Measurements from ENCODE around the gene FPR2. TPM values are rescaled to one million over a fixed set of nuclear protein-coding genes. Genes with fewer than 3 reads are reported as not detected.

Gene FPR2
- not detected for polyA plus RNA-seq (2013, experiment 1 of 2)
- polyA plus RNA-seq (2013, experiment 2 of 2) = not detected

GRCh38 chr19:51760697-51761356 lies at the start of gene FPR2:
FPR2 (plus strand) TSS chr19:51761180; CDS start chr19:51768659, 7,479 bp downstream.
- Histone ChIP-seq H3K4me3 (ENCODE audit: extremely low read depth, insufficient read depth, low read length, poor library complexity, severe bottlenecking) (no peak within 1 kb of the TSS), H3K9me3 (ENCODE audit: control insufficient read depth, low read length) (peaks cover 10% of the 10 kb centered on the region), H3K36me3 (ENCODE audit: control insufficient read depth, insufficient read depth, low read length) (no peaks in the 10 kb centered on the region), H3K27ac (ENCODE audit: low read depth, low read length, severe bottlenecking) (no peak within 1 kb of the TSS), H3K4me1 (ENCODE audit: control insufficient read depth, insufficient read depth, low read length, poor library complexity, severe bottlenecking) (no peaks in the 10 kb centered on the region)
- 70 to 91% methylated on average over 2 to 5 of the region's 8 CpGs for WGBS, 2 experiments (ENCODE audit: insufficient coverage in 2 of 2)

- H3K4me3 ChIP-seq (ENCODE audit: extremely low read depth, insufficient read depth, low read length, poor library complexity, severe bottlenecking) = no peak overlapping the region
- no peaks in the 10 kb centered on the region for H3K4me1 ChIP-seq (ENCODE audit: control insufficient read depth, insufficient read depth, low read length, poor library complexity, severe bottlenecking)
- H3K9me3 ChIP-seq (ENCODE audit: control insufficient read depth, low read length) = no peaks in the 10 kb centered on the region
- 86 to 100% methylated on average over 1 of the region's 1 CpG for WGBS, 2 experiments (ENCODE audit: insufficient coverage in 2 of 2)
- no peak overlapping the region for H3K27ac ChIP-seq (ENCODE audit: low read depth, low read length, severe bottlenecking)
- H3K36me3 ChIP-seq (ENCODE audit: control insufficient read depth, insufficient read depth, low read length) = peaks cover 14% of the 10 kb centered on the region
Observed at GRCh38 chr19:51711702-51712101, 49.3 kb upstream of the FPR2 start.

- WGBS, 2 experiments (ENCODE audit: insufficient coverage in 2 of 2) = 55 to 88% methylated on average over 3 to 5 of the region's 9 CpGs
- no peaks in the 10 kb centered on the region for H3K9me3 ChIP-seq (ENCODE audit: control insufficient read depth, low read length)
- no peak overlapping the region for H3K27ac ChIP-seq (ENCODE audit: low read depth, low read length, severe bottlenecking)
- H3K4me1 ChIP-seq (ENCODE audit: control insufficient read depth, insufficient read depth, low read length, poor library complexity, severe bottlenecking) = no peaks in the 10 kb centered on the region
- H3K4me3 ChIP-seq (ENCODE audit: extremely low read depth, insufficient read depth, low read length, poor library complexity, severe bottlenecking) = no peak overlapping the region
- H3K36me3 ChIP-seq (ENCODE audit: control insufficient read depth, insufficient read depth, low read length) = peaks cover 5% of the 10 kb centered on the region
Observed at GRCh38 chr19:51712461-51713081, 48.4 kb upstream of the FPR2 start.

GRCh38 chr19:51713319-51714285 lies 47.4 kb upstream of the FPR2 start:
- no peak overlapping the region for H3K4me3 ChIP-seq (ENCODE audit: extremely low read depth, insufficient read depth, low read length, poor library complexity, severe bottlenecking)
- H3K4me1 ChIP-seq (ENCODE audit: control insufficient read depth, insufficient read depth, low read length, poor library complexity, severe bottlenecking) = no peaks in the 10 kb centered on the region
- H3K36me3 ChIP-seq (ENCODE audit: control insufficient read depth, insufficient read depth, low read length) = no peaks in the 10 kb centered on the region
- H3K9me3 ChIP-seq (ENCODE audit: control insufficient read depth, low read length) = no peaks in the 10 kb centered on the region
- no peak overlapping the region for H3K27ac ChIP-seq (ENCODE audit: low read depth, low read length, severe bottlenecking)
- 93 to 95% methylated on average over 65 to 70 of the region's 74 CpGs for WGBS, 2 experiments (ENCODE audit: insufficient coverage in 2 of 2)

GRCh38 chr19:51714848-51715247 lies 46.1 kb upstream of the FPR2 start:
- Histone ChIP-seq H3K9me3 (ENCODE audit: control insufficient read depth, low read length) (no peaks in the 10 kb centered on the region), H3K4me3 (ENCODE audit: extremely low read depth, insufficient read depth, low read length, poor library complexity, severe bottlenecking) (no peak overlapping the region), H3K27ac (ENCODE audit: low read depth, low read length, severe bottlenecking) (no peak overlapping the region), H3K36me3 (ENCODE audit: control insufficient read depth, insufficient read depth, low read length) (no peaks in the 10 kb centered on the region), H3K4me1 (ENCODE audit: control insufficient read depth, insufficient read depth, low read length, poor library complexity, severe bottlenecking) (no peaks in the 10 kb centered on the region)
- WGBS, 2 experiments (ENCODE audit: insufficient coverage in 2 of 2) = 70 to 87% methylated on average over 2 to 3 of the region's 3 CpGs

GRCh38 chr19:51715850-51716249 lies 45.1 kb upstream of the FPR2 start:
- no peaks in the 10 kb centered on the region for H3K9me3 ChIP-seq (ENCODE audit: control insufficient read depth, low read length)
- no peak overlapping the region for H3K27ac ChIP-seq (ENCODE audit: low read depth, low read length, severe bottlenecking)
- no peak overlapping the region for H3K4me3 ChIP-seq (ENCODE audit: extremely low read depth, insufficient read depth, low read length, poor library complexity, severe bottlenecking)
- no peaks in the 10 kb centered on the region for H3K4me1 ChIP-seq (ENCODE audit: control insufficient read depth, insufficient read depth, low read length, poor library complexity, severe bottlenecking)
- no peaks in the 10 kb centered on the region for H3K36me3 ChIP-seq (ENCODE audit: control insufficient read depth, insufficient read depth, low read length)
- WGBS, 2 experiments (ENCODE audit: insufficient coverage in 2 of 2) = 74 to 89% methylated on average over 1 to 2 of the region's 3 CpGs

GRCh38 chr19:51716925-51717324 lies 44.1 kb upstream of the FPR2 start:
- Histone ChIP-seq H3K27ac (ENCODE audit: low read depth, low read length, severe bottlenecking) (no peak overlapping the region), H3K9me3 (ENCODE audit: control insufficient read depth, low read length) (no peaks in the 10 kb centered on the region), H3K4me3 (ENCODE audit: extremely low read depth, insufficient read depth, low read length, poor library complexity, severe bottlenecking) (no peak overlapping the region), H3K36me3 (ENCODE audit: control insufficient read depth, insufficient read depth, low read length) (no peaks in the 10 kb centered on the region), H3K4me1 (ENCODE audit: control insufficient read depth, insufficient read depth, low read length, poor library complexity, severe bottlenecking) (no peaks in the 10 kb centered on the region)
- 85 to 93% methylated on average over 9 to 10 of the region's 11 CpGs for WGBS, 2 experiments (ENCODE audit: insufficient coverage in 2 of 2)

- Histone ChIP-seq H3K36me3 (ENCODE audit: control insufficient read depth, insufficient read depth, low read length) (no peaks in the 10 kb centered on the region), H3K4me3 (ENCODE audit: extremely low read depth, insufficient read depth, low read length, poor library complexity, severe bottlenecking) (peak overlapping the region; percentile 23), H3K27ac (ENCODE audit: low read depth, low read length, severe bottlenecking) (no peak overlapping the region), H3K9me3 (ENCODE audit: control insufficient read depth, low read length) (no peaks in the 10 kb centered on the region), H3K4me1 (ENCODE audit: control insufficient read depth, insufficient read depth, low read length, poor library complexity, severe bottlenecking) (no peaks in the 10 kb centered on the region)
- WGBS, 2 experiments (ENCODE audit: insufficient coverage in 2 of 2) = 2 to 5% methylated on average over 73 to 75 of the region's 83 CpGs
Observed at GRCh38 chr19:51719251-51719988, 41.6 kb upstream of the FPR2 start.

- Histone ChIP-seq H3K4me3 (ENCODE audit: extremely low read depth, insufficient read depth, low read length, poor library complexity, severe bottlenecking) (no peak overlapping the region), H3K27ac (ENCODE audit: low read depth, low read length, severe bottlenecking) (no peak overlapping the region), H3K9me3 (ENCODE audit: control insufficient read depth, low read length) (no peaks in the 10 kb centered on the region), H3K4me1 (ENCODE audit: control insufficient read depth, insufficient read depth, low read length, poor library complexity, severe bottlenecking) (no peaks in the 10 kb centered on the region), H3K36me3 (ENCODE audit: control insufficient read depth, insufficient read depth, low read length) (no peaks in the 10 kb centered on the region)
- 50 to 74% methylated on average over 2 to 4 of the region's 7 CpGs for WGBS, 2 experiments (ENCODE audit: insufficient coverage in 2 of 2)
Observed at GRCh38 chr19:51721905-51722304, 39.1 kb upstream of the FPR2 start.

- H3K9me3 ChIP-seq (ENCODE audit: control insufficient read depth, low read length) = no peaks in the 10 kb centered on the region
- no peaks in the 10 kb centered on the region for H3K4me1 ChIP-seq (ENCODE audit: control insufficient read depth, insufficient read depth, low read length, poor library complexity, severe bottlenecking)
- H3K27ac ChIP-seq (ENCODE audit: low read depth, low read length, severe bottlenecking) = no peak overlapping the region
- no peaks in the 10 kb centered on the region for H3K36me3 ChIP-seq (ENCODE audit: control insufficient read depth, insufficient read depth, low read length)
- 80 to 100% methylated on average over 1 of the region's 2 CpGs for WGBS, 2 experiments (ENCODE audit: insufficient coverage in 2 of 2)
- no peak overlapping the region for H3K4me3 ChIP-seq (ENCODE audit: extremely low read depth, insufficient read depth, low read length, poor library complexity, severe bottlenecking)
Observed at GRCh38 chr19:51722492-51722891, 38.5 kb upstream of the FPR2 start.
